ENCODE measurements around the gene SIM2.

GRCh38 chr21:36732217-36732616 lies 33.3 kb downstream of the SIM2 start:
- TF ChIP-seq ARNT (IDR thresholded peaks at IDR 0.05), result no peak
- TF ChIP-seq SP1 (IDR thresholded peaks at IDR 0.05), result no peak
- TF ChIP-seq LEF1 (IDR thresholded peaks at IDR 0.05; ENCODE audit: borderline replicate concordance), result no peak
- no peak for TF ChIP-seq PKNOX1 (IDR thresholded peaks at IDR 0.05)
- TF ChIP-seq SUZ12 (IDR thresholded peaks at IDR 0.05), result no peak
- TF ChIP-seq BHLHE40 (IDR thresholded peaks at IDR 0.05; ENCODE audit: borderline replicate concordance), result no peak
- TF ChIP-seq FOXM1 (IDR thresholded peaks at IDR 0.05; ENCODE audit: borderline replicate concordance), result no peak
- no peak for TF ChIP-seq ELF4 (IDR thresholded peaks at IDR 0.05)
- TF ChIP-seq FOXA1 (IDR thresholded peaks at IDR 0.05), result no peak

Measured in HEK293T (cell line).